PFSK-1 (cell line): Measurements from ENCODE around the gene KRTAP6-1.

Experiments used
- POLR2AphosphoS5 ChIP-seq: IDR thresholded peaks from 2 replicates; pipeline ENCODE4 v1.6.1; 2012; ENCODE audit warnings: low read depth, mild to moderate bottlenecking, control low read depth, low read length, moderate library complexity
- TAF1 ChIP-seq: IDR thresholded peaks from 2 replicates; pipeline ENCODE4 v1.6.1; 2012; ENCODE audit warnings: low read length, control low read depth, borderline replicate concordance; ENCODE audit not compliant: insufficient read depth
- TF ChIP-seq, protein P1 (sequence below), 2 experiments: IDR thresholded peaks; 2 replicates each; pipeline versions ENCODE4 v1.6.1 to v1.8.0; 2011 to 2012; ENCODE audit warnings: low read depth in 2 of 2, low read length in 2 of 2, control low read depth in 1 of 2, inconsistent platforms in 1 of 2, mild to moderate bottlenecking in 1 of 2, moderate library complexity in 1 of 2; ENCODE audit not compliant: insufficient read depth in 1 of 2

DNA sequence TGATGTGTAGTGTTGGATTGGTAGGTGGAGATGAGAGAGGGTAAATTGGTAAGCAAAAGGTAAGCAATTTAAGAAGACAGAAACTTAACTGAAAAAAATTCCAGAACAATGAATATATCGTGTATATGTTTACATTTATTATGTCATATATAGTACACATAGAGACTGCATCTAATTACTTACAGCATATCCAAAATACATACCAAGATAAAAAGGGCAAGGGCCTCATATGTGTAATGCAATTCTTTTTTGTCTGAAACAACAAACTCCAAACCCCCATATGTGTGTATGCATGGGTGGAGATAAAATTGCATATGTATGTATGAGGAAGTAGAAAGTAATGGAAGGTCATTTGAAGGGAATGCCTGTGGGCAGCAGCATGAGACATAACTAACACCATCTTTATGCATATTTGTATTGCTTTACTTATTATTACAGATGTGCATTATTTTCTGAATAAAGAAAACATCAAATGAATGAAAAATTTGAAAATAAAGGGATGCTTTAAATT lies 33.2 kb upstream of the KRTAP6-1 start:
- TF ChIP-seq TAF1 = no peak
- TF ChIP-seq, protein P1, sequence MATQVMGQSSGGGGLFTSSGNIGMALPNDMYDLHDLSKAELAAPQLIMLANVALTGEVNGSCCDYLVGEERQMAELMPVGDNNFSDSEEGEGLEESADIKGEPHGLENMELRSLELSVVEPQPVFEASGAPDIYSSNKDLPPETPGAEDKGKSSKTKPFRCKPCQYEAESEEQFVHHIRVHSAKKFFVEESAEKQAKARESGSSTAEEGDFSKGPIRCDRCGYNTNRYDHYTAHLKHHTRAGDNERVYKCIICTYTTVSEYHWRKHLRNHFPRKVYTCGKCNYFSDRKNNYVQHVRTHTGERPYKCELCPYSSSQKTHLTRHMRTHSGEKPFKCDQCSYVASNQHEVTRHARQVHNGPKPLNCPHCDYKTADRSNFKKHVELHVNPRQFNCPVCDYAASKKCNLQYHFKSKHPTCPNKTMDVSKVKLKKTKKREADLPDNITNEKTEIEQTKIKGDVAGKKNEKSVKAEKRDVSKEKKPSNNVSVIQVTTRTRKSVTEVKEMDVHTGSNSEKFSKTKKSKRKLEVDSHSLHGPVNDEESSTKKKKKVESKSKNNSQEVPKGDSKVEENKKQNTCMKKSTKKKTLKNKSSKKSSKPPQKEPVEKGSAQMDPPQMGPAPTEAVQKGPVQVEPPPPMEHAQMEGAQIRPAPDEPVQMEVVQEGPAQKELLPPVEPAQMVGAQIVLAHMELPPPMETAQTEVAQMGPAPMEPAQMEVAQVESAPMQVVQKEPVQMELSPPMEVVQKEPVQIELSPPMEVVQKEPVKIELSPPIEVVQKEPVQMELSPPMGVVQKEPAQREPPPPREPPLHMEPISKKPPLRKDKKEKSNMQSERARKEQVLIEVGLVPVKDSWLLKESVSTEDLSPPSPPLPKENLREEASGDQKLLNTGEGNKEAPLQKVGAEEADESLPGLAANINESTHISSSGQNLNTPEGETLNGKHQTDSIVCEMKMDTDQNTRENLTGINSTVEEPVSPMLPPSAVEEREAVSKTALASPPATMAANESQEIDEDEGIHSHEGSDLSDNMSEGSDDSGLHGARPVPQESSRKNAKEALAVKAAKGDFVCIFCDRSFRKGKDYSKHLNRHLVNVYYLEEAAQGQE (IDR thresholded peaks at IDR 0.05; ENCODE audit: insufficient read depth in 1 of 2, low read depth in 2 of 2, low read length in 2 of 2) = no peak
- TF ChIP-seq POLR2AphosphoS5 = no peak
